GM21515 (cell line): ENCODE results near the gene RXRG.

Experiments
- ATAC-seq: cut with Tn5 transposase; IDR thresholded peaks from one replicate; pipeline ENCODE4 v1.9.1; 2021; ENCODE audit not compliant: unreplicated experiment

Gene RXRG

DNA sequence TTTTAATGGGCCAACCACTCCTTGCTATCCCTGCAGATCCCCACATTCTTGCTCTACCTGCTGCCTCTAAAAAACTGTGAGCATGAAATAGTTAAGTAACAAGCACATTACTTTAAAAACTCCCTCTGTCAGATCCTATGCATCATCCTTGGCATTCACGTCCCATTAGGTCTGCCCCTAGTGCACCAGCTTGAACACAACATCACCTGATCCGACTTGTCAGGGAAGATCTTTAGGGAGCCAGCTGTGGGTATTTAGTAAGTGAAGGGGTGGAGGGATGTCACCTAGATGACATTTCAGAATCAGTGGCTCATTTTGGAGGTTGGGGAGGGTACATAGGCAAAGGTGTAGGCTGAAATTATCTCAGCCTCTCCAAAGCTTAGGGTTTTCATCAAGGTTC lies 33.5 kb downstream of the RXRG start:
- ATAC-seq = no peak

DNA sequence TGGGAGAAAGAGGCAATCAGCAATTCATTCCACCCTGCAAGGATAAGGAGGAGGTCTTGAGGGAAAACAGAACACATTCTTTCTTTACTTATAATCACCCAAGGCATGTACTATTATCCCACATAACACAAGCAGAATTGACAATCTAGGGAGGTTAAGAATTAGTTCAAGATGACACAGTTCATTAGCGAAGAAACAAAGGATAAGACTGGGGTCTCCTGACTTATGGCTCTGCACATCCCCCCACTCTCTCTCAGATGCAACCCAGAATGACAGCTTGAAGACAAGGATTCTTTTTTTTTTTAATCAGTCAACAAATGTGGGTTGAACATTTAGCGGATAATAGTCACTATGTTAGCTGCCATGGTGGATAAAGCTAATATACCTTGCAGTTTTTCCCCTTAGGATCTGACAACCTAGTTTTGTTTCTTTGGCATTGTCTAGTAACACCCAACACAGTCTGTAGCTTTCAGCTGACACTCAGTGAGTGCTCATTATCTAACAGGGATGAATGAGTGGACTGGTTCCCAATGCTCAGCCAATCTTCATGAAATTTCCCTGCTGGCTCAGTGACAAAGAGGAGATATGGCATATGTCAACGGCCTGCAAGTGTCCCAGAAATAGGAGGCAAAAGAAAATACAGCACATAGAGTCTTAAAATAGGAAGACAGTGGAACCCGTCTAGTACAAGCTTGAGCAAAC lies 35.1 kb downstream of the RXRG start:
- no peak for ATAC-seq

GRCh38 chr1:165408518-165408917 lies 36.4 kb downstream of the RXRG start:
- ATAC-seq = no peak

- no peak for ATAC-seq
Observed at GRCh38 chr1:165407398-165407797, 37.5 kb downstream of the RXRG start.

- ATAC-seq = peak; percentile 57
Observed at GRCh38 chr1:165403835-165404482, 41.0 kb downstream of the RXRG start.

- ATAC-seq = no peak
Observed at GRCh38 chr1:165402517-165403111, 42.3 kb downstream of the RXRG start.

- ATAC-seq = no peak
Observed at GRCh38 chr1:165397944-165398343, 47.0 kb downstream of the RXRG start.

DNA sequence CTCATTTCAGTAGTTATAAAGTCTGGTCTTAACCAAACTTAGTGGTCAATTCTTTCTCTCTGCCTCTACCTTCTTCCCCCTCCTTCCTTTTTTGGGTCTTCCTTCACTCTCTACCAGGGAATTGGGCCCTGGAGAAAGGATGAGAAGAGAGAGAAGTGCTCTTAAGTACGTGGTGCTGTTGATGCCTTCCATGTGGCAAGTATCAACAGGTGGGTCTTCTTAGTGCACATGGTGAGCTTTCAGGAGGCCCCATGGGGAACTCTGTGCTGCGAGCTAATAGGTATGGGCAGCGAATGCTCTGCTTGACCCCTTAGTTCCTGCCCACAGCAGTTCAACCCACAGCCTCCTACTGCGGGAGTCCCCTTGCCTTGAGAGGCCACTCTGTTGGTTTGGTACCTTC lies 49.0 kb downstream of the RXRG start:
- ATAC-seq = no peak

- ATAC-seq = peak; percentile 42
Observed at GRCh38 chr1:165395478-165395877, 49.4 kb downstream of the RXRG start.

DNA sequence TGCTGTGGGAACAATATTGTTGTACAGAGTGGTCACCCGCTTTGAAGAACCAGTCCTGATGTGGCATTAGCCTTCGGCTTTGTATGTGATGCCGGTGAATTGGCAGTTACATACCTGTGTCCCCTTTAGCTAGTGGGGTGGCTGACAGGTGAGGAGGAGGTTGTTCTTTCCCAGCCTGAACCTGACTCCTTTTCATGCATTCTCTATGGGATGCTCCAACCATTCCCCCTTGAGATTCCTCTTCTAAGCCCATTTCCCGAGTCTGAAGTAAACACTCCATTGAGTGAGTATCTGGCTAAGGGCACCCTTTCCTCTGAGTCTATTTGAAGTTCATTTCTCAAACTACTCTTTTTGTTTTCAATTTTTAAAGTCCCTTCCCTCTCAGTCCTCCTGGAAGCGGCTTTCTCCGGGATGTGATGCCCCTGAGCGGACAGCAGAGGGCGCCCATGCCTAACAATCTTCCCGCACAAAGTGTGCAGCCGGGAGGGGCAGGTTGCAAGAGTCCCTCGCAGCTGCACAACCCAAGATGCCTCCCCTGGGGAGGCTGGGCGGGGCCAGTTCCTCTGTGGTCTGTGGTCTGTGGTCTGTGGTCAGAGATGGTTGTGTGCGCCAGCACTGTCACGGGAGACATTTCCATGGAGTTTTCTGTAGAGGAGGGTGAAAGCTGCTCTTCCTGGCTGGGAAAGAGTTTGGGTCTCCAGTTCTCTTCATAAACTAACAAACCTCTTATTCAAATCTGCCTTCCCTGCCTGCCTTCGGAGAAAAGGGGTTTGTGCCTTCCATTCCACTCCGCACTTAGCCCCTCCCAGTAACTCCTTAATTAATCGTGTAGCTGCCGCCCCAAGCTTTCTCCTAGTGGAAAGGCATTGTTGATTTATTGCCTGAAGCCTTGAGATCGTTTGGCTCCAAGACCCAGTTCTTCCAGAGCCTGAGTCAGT lies 52.0 kb downstream of the RXRG start:
- ATAC-seq = peak; percentile 99

GRCh38 chr1:165389609-165390008 lies 55.3 kb downstream of the RXRG start:
- no peak for ATAC-seq

- ATAC-seq = no peak
Observed at GRCh38 chr1:165387961-165388360, 57.0 kb downstream of the RXRG start.

- no peak for ATAC-seq
Observed at GRCh38 chr1:165387505-165387904, 57.4 kb downstream of the RXRG start.

DNA sequence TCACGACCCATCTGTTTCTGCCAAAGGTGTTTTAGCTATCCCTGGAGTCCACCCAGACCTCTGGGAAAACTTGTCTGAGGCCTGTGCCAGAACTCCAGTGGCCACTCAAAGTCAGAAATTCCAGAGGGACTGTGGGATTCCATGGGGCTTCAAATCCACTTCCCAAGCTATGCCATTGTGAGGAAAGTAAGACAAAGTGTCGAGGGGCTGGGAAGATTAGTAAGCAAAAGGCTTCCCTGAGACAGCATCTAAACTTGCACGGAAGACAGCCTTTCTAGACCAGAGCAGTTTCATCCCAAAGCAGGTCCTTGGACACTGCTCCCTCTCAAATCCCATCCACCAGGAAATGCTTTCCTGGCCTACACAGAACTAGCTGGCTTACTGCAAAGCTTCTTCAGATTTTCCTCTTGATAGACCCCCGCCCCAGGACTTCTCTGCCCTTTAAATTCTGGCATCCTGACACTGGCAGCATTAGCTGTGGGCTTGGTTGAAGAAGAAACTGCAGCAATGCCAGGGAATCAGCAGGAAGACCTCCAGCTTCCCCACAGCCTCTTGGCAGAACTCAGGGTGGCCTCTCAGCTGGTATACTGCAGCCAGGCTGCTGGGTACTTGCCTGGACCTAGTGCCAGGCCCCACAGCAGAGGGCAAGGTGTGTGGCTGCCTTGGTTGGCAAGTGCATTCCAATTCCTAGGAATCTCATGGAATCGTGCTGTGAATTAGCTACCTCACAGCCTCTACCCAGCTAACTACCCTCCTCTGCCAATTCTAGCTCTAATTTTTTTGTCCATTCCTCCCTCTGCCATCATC lies 61.1 kb downstream of the RXRG start:
- no peak for ATAC-seq

DNA sequence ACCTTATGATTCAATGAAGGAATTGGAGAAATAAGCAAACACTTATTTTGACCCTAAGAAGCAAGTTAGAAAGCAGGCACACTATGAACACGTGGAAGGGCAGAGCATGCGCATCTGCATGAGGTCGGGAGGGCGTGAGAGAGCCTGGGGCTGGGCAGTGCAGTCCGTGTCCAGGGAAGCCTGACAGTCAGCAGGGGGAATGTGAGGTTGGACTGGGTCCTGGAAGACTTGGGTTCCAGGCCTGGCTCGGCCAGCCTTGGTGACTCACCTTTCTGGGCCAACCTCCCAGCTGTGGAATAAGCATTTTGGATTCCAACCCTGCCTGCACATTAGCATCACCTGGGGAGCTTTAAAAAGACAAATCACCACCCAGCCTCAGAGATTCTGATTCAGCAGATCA lies 61.9 kb downstream of the RXRG start:
- no peak for ATAC-seq

DNA sequence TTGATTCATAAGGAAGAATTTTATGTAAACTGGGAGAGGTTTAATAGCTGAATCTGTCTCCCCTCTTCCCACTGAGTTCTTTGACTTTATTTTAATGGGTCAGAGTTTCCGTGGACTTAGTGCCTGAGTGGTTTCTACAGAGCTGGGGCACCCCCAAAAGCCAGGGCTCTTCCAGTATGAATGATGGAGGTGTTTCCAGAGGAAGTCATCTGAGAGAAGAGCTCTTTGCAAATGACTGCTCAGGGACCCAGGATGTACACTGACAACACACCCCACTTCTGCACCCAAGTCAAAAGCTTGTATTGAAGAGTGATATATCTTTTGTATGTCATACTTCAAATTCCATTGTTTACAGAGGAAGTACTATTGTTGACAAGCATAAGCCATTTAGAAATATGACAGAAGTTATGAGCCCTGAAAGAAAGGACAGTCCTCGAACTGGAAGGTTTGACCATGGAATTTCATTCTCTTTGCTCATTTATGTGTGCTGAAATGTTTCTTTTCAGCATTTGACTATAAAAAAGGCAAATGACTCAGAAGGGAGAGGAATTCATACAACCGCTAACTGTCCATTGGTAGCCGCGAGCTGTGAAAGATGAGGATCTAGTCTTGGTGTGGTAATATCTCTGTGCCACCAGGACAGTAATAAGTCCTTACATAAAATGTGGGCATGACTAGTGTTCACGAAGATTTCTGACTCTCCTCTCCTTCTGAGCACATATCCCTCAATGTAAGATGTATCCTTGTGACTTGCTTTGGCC lies 63.0 kb downstream of the RXRG start:
- ATAC-seq = no peak

GRCh38 chr1:165376811-165377311 lies 68.1 kb downstream of the RXRG start:
- no peak for ATAC-seq

DNA sequence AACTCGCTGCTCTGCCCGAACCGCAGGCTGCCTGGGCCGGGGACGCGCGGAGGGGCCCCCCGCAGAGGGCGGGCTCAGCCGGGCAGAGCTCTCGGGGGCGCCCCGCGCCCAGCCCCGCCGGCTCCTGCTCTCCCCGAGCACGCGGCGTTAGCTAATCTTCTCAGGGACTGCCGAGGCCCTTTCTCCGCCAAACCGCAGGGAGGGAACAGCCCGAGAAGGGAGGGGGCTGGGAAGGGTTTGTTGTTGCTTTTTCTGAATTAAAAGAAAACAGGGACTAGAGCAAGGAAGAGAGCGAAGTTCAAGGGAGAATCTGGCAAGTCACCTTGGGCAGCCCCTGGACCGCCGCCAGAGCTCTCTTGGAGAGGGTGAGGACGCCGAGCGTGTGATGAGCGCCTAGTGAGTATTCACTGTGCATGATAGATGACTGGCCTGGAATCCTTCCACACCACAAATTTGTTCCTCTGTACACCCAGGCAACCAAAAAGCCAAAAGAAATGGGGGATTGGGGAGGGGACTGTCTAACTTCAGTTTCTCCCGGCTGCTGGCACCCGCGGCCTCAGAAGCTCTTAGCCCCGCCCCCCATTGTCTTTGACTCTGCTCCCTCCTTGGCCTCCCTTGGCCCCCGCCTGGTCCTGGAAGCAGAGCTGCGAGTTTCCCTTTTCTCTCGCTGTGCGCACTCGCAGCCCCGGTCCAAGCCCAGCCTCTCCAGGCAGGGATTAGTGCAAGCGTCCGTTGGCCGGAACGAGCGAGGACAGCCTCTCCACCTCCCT lies 68.7 kb downstream of the RXRG start:
- no peak for ATAC-seq

DNA sequence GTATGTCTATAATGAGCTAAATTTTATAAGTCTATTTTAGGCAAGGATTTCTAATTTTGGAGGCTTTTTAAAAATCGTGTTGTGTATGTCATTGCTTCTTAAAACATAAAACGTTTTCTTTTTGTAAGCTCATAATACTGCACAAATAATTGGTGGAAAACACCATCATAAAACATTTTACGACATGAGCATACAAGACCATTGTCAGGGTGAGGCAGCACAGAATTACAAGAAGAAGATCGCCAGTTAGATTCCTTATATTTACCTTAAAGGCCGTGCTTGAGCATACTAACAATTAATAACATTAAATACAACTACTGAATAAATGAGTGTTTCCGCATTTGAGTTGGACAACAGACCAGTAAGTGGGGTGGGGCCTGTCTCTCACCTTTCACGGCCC lies 69.3 kb downstream of the RXRG start:
- ATAC-seq = no peak
